Astrocyte of the spinal cord (primary cell): ENCODE results near the gene ZDHHC12.

Source experiments
- DNase-seq: peaks from one replicate; pipeline ENCODE4 v3.0.0; 2011; ENCODE audit warnings: low read depth, low spot score
- H3K4me3 ChIP-seq: 2 replicates; pipeline ENCODE4 v1.5.1; 2011; ENCODE audit warnings: low read depth, mild to moderate bottlenecking, low read length, moderate library complexity
- CTCF ChIP-seq: IDR thresholded peaks from 2 replicates; pipeline ENCODE4 v1.5.1; 2012; ENCODE audit warnings: low read depth, mild to moderate bottlenecking, low read length, inconsistent platforms
- in situ Hi-C: cut with HindIII; loops from 2 replicates; pipeline ENCODE4 v1.10.0; 2017; ENCODE audit warnings: low sequenced_read_pairs

Gene ZDHHC12

GRCh38 chr9:128747241-128747640 lies 23.3 kb upstream of the ZDHHC12 start:
- no peak for DNase-seq
- no peak for TF ChIP-seq CTCF
- H3K4me3 ChIP-seq: no peak overlapping the region
- in situ Hi-C loops: no loop called here

DNA sequence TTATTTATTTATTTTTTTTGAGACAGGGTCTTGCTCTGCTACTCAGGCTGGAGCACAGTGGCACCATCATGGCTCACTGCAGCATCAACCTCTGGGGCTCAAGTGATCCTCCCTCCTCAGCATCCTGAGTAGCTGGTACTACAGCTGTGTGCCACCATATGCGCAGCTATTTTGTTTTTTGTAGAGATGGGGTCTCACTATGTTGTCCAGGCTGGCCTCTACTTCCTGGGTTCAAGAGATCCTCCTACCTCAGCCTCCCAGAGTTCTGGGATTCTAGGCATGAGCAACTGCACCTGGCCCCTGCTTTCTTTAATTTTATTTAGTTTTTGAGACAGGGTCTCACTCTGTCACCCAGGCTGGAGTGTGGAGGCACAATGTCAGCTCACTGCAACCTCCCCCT lies 19.5 kb upstream of the ZDHHC12 start:
- in situ Hi-C loops: no loop called here
- no peak for DNase-seq
- no peak overlapping the region for H3K4me3 ChIP-seq
- no peak for TF ChIP-seq CTCF

GRCh38 chr9:128742401-128742800 lies 18.5 kb upstream of the ZDHHC12 start:
- in situ Hi-C loops: no loop called here
- TF ChIP-seq CTCF: no peak
- no peak overlapping the region for H3K4me3 ChIP-seq
- DNase-seq: no peak

DNA sequence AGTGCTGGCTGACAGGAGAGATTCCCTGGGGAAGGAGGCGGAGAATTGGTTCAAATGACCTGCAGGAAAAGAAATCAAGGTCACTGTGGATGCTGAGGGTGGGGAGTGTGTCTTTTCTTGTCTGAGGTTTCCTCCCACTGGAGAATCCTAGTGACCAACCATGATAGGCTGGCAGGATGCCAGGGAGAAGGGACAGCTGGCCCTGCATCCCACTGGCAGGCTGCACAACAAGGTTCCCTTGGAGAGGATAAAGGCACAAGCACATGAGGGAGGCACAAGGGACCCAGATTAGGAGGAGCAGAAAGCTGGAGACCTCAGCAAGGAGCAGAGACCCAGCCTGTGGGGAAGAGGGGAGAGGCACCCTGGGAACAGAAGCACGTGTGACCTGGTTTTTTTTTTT lies 11.4 kb upstream of the ZDHHC12 start:
- no peak for DNase-seq
- H3K4me3 ChIP-seq: no peak overlapping the region
- TF ChIP-seq CTCF: no peak
- in situ Hi-C loops: no loop called here

- in situ Hi-C loops: no loop called here
- peak; percentile 87 for DNase-seq
- H3K4me3 ChIP-seq: peak overlapping the region; percentile 1
- peak; percentile 83 for TF ChIP-seq CTCF
Measured at GRCh38 chr9:128733256-128733655, 9.3 kb upstream of the ZDHHC12 start.

DNA sequence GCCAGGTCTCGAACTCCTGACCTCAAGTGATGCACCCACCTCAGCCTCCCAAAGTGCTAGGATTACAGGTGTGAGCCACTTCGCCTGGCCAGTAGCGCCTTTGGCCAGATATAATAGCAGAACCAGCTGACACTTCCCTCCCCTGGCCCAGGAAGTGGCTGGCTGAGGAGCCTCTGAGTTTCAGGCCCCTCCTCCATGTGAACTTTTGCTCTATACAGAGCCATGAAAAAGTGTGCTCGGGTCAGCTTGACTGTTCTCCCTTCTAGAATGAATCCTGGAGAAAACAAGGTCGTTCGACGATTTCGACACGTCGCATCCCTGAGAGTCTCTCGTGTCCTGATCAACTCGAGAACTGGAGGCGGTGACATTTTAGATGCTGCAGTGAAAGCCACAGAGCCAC lies 8.6 kb upstream of the ZDHHC12 start:
- H3K4me3 ChIP-seq: no peak overlapping the region
- DNase-seq: no peak
- TF ChIP-seq CTCF: no peak
- in situ Hi-C loops: no loop called here

GRCh38 chr9:128731691-128732090 lies 7.8 kb upstream of the ZDHHC12 start:
- in situ Hi-C loops: no loop called here

More at GRCh38 chr9:128731691-128732090, 7.8 kb upstream of the ZDHHC12 start:
- no peak for DNase-seq
- no peak overlapping the region for H3K4me3 ChIP-seq
- TF ChIP-seq CTCF: no peak
